RKO (cell line): ENCODE measurements around the gene RIPK4.

ENCODE experiments used
- DNase-seq: peaks from one replicate; pipeline ENCODE4 v3.0.0-alpha.2; 2016; ENCODE audit warnings: low spot score

Gene RIPK4

DNA sequence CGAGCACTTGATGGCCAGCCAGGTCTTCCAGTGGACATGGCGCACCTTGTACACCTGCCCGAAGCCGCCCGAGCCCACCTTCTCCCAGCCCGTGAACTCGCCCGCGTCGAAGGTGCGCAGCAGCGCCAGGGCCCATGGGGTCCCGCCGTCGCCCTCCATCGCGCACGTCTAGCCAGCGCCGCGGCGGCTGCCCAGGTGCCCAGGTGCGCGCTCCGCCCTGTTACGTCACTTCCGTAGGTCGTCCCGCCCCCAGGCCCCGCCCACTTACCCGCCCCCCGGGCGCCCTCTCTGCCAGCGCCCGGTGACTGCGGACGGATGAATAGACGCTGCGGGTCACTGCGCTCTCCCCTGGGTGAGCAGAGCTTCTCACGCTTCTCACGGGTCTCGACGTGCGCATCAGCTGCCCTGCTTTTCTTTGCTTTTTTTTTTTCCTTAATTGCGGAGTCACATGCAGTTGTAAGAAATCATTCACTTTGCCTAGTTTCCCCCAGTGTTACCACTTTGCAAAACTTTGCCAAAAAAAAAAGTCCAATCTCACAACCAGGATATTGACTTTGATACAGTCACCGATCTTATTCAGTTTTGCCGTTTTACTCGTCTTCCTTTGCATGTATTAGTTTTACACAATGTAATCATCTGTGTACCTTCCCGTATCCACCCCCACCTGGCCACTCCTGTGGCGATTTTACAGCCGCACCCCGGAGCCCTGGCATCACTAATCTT is at the start of gene RIPK4:
RIPK4 (minus strand) TSS at position 170 of the 723 bp plus-strand sequence; CDS start at position 159, 11 bp downstream.
- no peak for DNase-seq

- DNase-seq: no peak
These were observed 49.1 kb upstream of the RIPK4 start for GRCh38 chr21:41815652-41816582.

GRCh38 chr21:41813226-41813625 is 46.4 kb upstream of the RIPK4 start:
- DNase-seq: no peak

- DNase-seq: no peak
These were observed 45.8 kb upstream of the RIPK4 start for GRCh38 chr21:41812679-41813078.

DNA sequence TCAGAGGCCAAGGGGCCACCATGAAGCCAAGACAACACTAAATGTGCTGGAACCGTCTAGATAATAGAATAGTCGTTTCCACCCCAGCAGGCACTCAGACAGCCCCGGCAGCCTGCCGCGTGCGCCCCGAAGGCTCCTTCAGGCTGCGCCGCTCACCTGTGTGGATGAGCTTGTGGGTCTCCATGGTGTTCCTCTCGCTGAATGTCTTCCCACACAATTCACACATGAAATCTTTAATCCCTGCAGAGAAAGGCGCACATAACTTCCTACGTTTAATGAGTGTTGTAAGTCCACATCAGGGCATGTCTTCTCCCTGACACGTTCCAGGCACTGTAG is 43.7 kb upstream of the RIPK4 start:
- no peak for DNase-seq

- no peak for DNase-seq
These were observed 43.2 kb upstream of the RIPK4 start for GRCh38 chr21:41809891-41810596.

GRCh38 chr21:41808846-41809245 is 42.0 kb upstream of the RIPK4 start:
- no peak for DNase-seq

- no peak for DNase-seq
These were observed 41.2 kb upstream of the RIPK4 start for GRCh38 chr21:41808094-41808493.

DNA sequence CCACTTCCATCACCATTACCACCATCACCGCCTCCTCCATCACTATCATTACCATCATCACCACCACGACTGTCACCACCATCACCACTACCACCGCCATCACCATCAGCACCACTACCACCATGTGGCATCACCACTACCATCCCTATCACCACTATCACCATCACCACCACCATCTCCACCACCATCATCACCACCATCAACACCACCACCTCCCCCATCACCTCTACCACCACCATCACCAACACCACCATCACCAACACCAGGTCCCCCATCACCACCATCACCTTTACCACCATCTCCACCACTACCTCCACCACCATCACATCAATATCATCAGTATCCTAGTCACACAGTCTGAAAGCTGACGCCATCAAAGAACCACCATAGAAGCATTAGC is 39.9 kb upstream of the RIPK4 start:
- DNase-seq: no peak

- no peak for DNase-seq
These were observed 38.8 kb upstream of the RIPK4 start for GRCh38 chr21:41805643-41806042.

DNA sequence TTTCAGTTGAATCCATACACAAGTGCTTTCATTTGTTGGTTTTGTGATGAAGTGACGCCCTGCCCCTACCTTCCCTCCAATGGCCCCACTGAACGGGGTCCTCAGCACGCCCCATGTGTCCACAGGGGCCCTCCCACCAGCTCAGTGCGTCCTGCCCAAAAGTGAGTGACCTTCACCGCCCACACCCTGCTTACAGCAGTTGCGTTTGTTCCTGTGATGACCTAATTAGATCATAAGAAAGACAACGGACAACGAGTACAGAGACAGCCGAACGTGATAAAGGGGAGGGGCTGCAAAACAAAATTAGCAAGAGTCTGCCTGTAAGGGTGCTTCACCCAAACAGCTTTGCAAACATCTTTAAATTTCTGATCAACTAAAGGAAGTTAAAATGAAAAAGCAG is 38.2 kb upstream of the RIPK4 start:
- DNase-seq: no peak

DNA sequence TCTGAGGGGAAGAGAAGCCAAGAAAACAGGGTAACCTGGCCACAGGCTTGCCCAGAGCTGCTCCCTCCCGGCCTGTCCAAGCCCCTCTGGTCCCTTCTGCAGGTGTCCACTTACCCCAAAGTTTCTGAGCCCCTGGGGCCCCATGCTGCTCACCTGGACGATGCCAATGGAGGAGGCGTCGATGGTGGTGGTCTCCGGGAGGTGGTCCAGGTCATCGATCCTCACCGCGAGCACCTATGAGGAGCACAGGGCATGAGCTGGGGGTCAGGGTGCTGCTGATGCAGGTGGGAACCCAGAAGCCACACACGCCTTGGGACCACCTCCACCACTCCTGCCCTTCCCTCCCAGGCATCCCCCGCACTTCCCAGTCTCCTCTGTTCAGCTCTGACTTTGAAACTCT is 37.5 kb upstream of the RIPK4 start:
- DNase-seq: no peak

- no peak for DNase-seq
These were observed 36.5 kb upstream of the RIPK4 start for GRCh38 chr21:41803316-41803715.

DNA sequence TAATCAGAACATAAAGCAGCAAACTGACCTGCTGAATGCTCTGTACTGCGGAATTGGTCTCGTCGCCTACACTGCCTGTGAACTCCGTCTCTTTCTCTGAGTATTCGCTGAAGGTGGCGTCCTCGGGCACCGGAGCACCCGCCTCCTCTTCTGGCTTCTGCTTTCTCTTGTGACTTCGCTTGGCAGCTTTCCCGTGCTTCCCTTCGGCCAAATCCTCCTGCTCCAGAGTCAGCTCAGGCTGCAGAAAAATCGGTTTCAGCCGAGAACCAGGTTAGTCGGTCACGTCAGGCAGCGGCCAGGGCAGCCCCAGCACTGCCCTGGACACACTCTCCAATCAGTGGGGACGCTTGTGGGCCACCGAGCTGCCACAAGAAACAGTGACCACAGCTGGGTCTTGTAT is 35.8 kb upstream of the RIPK4 start:
- no peak for DNase-seq

DNA sequence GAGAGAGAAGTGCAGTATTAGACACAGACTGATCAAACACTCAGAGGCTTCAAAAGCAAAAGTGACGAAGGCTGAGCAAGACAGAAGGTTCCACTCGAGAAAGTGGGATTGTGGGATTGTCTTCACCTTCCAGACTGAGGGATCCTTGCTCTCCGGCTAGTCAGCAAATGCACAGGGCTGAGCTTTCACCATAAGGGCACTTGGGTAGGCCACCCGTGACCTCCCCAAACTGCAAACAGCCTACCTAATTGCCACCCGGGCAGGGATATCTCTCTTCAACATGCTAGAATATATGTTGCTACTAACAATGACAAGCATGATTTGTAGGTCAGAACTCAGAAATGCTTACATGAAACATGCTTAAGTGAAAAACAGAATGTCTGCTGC is 35.3 kb upstream of the RIPK4 start:
- DNase-seq: no peak

DNA sequence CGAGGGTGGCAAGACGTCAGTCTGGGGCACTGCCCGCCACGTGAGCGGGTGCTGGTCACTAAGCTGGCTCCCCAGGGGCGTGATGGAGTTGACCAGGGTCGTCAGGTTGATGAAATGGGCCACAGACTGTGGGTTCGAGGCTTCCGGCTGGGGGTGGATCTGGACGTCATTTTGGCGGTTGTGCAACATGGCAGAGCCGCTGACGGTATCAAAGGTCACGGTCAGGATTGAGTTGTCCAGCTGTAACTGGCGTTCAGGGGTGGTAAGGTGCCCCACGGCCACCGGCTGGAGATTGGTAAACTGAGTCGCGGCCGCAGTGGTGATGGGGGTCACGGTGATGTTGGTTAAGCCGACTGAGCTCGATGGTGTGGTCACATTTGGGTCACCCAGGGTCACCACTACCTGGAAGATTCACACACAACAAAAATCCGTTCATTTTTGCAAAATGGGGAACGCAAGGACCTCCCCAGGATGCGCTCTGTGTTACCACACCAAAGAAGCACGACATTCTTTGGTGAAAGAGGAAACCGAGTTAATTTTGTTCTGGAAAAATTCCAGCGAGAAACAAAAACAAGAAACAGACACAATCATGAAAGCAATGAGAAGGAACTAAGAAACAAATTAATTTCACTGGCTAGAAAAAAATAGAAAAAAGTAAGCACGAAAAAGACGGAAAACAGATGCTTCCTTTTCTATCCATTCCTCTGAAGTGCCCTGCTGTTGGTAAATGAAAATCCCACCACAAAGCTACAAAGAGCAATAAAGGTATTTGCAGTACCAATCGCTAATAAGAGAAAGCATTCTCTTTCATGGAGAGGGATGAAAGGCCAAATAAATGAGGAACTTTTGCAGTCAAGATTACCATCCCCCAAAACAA is 34.7 kb upstream of the RIPK4 start:
- DNase-seq: no peak

DNA sequence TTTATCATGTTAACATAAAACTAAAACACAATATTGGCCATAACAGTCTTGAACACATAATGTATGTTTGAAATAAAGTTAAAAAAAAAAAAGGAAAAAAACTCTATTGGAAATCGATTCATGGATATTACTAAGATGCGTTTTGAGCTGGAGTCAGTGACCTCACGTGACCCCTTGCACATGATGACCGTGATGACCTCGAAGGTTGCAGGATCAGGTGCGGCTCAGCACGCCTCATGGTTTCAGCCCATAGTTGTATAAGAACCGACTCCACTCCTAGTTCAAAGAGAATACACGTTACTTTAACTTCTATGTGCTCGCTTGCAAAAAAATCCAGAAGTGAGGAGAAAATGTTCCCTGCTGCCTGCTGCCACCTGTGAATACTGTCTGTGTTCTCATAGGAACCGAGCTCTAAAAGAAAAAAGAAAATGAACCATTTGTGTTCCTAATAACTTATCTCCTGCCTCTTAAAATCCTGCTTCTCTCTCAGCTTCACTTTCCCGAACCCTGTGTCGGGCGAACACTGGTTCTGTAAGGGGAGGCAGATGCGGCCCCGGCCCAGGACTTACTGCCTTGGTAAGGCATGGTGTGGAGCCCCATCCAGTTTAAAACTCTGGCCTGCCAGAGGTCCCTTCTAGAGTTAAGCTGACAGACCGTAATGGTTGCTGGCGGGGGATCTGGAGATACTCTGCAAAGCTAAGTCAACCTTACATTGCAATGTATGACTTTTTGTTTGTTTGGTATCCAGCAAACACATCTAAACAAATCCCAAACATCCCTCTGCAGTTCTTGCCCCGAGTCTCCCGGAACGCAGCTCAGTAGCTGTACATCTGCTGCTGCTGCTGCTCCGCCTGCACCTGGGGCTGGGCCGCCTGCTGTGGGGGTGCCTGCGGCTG is 33.8 kb upstream of the RIPK4 start:
- no peak for DNase-seq

DNA sequence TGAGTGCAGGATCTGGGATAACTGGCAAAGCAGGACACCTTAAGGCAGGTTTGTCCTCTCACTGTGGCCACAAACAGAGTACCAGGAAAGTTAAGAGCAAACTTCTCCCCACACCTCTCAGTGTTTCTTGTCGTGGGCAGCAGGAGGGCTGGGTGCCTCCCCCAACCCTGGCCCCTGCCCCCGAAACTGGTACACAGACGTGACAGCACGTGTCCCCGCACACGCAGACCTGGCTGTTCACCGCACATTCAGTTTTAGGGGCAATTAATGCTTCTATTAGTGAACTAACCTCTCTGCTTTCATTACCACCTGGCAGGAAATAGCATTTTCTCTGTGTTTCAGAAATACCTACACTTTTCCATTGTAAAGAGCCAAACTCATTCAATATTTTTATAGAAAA is 32.9 kb upstream of the RIPK4 start:
- no peak for DNase-seq

DNA sequence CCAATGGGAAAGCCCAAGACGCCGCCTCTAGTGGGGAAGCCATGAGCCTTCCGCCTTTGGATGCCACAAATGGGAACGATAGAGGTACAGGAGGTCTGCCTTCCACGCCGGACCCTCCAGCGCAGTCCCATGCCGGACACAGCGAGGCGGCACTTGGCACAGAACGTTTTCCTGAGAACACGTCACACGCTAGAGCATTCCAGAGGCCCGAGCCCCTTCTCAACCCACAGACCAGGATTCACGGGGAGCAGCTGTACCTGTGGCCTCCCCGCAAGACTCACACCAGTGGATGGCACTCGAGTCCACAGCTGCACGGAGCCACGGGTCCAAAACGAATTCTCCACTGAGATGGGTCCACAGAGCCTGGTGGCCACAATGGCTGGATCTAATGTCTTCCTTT is 31.5 kb upstream of the RIPK4 start:
- DNase-seq: no peak

- no peak for DNase-seq
These were observed 29.7 kb upstream of the RIPK4 start for GRCh38 chr21:41796476-41797080.
